Stimulated activated CD4-positive, alpha-beta T cell treated with anti-CD3 and anti-CD28 coated beads, Interleukin-12 subunit alpha, Interleukin-12 subunit beta, amount 100 ng/mL, for 24 hours (primary cell): ENCODE measurements around the gene ADTRP.

Experiments
- DNase-seq, 2 experiments: peaks; one replicate each; pipeline ENCODE4 v3.0.0-alpha.2; 2020; ENCODE audit warnings: low read depth in 2 of 2

The ADTRP gene

DNA sequence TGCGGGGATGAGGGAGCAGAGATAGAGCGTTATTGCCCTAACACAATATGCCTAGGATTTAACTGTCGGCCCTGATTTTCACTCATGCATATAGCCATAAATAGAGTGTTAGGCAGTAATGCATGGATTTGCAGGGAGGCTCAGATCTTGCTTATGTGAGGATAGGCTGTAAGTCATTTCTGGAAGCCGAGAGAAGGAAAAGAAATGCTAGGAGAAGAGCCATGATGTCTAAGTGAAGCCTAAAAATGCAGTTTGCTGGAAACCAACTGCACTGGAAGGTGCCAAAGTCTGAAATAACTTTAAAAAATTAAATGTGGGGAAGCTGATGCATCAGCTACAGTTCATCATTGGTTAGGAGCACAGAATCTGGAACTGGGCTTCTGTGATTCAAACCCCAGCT is 54.3 kb downstream of the ADTRP start:
- DNase-seq: no peak

DNA sequence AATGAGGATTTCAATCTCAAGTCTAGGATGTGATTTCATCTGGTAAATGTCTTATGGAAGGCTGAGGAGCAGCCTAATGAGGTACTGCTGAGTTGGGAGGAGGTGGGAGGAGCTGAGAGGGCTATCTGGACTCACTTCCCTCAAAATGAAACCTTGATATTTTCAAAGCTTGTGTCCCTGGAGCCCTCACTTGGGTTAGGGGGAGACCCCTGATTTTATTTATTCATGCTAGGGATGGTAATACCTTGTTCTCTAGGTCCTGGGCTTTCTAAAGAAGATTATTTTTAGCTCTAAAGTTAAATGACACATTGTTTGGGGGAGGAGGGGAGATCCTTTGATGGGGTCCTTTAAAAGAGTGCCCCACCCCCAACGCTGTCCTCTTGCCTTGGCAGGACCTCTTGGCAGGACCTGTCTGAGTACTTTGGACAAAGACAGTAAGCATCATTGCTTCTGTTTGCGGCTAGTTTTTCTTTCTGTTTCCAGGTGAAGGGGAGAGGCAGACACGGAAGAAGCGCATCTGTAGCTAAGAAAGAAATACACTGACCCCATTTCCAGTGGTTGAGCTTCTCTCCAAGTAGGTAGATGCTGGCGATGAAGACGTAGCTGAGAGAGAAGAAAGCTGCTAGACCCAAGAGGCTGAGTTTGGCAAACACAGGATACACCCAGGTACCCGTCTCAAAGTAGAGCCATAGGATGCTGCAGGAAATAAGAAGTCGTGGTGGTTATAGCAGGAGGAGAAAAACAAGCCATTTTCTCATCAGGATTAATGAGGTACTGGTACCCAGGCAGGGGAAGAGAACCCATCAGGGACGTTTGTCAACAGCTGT is 55.6 kb downstream of the ADTRP start:
- no peak for DNase-seq

DNA sequence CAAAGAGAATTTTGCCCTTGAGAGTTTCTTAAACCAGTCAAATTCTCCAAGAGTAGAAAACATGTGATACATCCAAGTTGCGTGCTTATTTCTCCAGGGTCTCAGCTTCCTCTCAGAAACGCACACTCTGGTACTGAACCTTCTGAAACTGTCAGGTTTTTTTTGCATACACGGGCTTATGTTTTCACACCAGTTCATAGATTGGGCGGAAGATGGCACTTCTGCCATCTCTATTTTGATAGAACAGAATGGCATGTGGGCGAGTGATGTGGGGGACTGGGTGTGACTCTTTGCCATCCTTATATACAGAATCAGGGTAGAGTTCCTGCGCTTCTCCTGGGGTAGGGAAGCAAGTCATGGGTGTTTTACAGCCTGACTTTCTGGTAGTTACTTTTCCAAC is 56.4 kb downstream of the ADTRP start:
- no peak for DNase-seq

DNA sequence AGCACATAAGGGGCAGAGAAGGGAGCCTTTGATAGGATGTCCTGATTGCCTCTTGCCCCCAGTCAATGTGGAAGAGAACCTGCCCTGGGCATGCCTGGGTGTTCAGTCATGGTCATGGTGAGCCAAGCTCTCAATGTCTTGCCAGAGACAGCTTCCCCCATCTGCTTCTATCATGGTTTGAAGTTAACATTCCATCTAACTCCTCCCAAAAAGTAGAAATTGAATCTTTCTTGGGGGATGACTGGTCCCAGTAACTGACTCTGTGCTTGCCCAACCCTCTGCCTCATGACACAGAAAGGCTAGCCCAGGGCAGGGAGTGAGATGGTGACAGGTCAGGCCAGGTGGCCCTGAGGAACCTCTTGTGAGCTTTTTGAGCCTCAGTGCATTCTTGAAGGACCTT is 60.1 kb downstream of the ADTRP start:
- no peak for DNase-seq

DNA sequence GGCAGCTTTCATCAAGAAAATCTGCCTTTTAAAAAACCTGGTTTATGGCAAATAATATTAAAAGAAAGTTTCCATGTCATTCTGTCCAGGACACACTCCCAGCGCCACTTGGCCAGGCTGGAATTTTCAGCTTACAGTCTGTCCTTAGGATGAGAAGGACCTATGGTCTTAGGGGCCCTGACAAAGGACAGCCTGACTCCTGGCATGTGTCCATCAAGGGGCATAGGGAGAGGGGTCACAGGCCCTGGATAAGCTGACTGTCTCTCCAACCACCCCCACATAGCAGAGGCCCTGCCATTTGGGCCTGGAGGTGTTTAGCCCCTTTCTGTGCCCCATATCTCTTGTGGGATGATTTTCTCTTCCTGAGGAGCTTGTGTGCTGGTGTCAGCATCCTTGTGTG is 60.6 kb downstream of the ADTRP start:
- no peak for DNase-seq

DNA sequence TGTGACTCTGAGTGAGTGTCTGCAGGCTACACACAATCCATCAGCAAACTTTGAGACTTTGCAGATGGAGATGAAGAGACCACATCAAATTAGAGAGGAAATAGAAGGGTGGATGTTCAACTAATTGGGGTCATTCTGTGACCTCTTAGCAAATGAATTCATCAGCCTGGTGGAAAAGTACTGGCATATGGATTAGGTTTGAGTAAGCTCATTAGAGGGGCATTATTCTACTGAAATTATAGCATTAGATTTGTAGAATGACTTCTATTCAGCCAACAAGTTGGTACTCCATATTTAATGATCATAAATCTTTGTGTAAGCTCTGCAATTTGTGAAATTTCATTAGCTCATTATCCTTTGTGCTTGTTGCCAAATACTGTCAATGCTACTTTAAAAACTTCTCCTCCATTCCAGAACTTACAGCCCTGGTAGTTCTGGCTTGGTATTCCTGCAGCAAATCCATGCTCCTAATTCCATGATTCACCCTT is 63.8 kb downstream of the ADTRP start:
- no peak for DNase-seq

DNA sequence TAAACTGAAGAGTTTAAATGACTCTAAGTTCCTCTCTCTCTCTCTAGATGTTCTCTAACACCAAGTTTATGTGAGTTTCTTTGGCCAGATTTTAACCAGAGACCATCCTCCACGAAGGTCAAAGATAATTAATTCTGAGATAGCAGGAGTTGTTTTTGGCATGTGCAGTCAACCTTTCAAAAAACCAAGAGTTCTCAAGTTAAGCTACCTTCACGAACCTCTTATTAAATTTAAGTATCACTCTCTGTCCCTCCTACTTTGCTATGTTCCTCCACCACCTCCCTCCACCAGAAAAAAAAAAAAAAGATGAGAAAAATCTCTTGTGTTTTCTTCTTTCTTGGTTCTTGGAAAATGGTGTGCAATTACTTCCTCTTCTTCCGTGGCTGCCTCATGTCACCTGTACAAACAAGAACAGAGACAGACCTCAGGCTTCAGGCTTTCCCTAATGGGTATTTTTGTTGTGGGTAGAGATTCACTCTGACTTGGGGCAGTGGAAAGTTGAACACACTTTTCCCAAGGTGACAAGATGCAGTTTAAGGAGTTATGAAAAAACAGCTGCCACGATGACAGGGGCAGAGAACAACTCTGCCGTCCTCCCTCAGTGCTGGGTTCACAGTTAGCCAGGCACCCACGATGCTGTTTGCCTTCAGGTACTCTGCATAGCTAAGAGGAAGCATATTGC is 64.3 kb downstream of the ADTRP start:
- no peak for DNase-seq

DNA sequence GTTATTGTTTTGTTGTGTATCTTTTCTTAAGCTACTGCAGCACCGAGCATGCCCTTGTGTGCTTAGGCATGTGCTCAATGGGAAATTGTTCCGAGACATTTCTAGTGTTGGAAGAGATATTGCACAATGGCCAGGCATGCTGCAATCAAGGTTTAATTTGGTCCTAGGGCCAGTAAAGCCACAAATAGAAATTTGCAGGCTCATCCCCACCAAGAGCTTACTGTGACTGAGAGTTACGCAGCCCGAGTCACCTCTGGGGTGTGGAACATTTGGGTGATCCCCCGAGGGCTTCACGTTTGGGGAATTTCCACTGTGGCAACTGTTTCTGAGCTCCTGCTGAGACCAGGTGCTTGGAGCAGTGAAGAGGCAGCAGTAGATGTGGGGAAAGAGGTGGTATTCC is 65.8 kb downstream of the ADTRP start:
- DNase-seq: peak in 1 of 2 experiments; percentile 43

DNA sequence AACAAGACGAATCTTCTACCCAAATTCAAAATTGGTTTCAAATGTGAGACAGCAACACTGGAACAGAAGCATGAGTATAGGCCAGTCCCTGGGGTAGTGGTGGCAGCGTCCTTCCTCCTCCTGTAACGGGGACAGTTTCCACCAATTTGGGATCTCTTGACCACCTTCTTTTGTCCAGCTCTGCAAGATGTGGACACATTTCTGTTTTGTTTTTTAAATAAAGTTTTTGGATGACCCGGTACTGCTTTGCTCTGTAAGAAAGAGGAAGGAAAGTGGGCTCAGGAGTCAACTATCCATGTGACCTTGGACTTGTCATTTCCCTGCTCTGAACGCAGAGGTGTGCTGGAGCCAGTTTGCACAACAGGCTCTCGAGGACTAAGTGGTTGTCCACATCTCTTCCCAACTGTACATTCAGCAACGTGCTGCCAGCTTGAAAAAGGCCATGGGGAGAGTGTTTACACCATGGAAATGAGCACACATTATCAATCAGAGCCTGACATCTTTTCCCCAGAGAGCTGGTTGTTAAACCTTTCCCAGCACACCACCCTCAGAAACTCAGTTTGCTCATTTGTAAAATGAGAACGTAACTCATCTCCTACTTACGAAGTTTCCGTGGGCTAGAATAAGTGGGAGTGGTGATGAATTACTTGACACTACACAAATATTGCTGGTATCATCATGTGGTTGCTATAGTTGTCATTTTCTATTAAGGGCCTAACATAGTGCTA is 66.5 kb downstream of the ADTRP start:
- DNase-seq: no peak

DNA sequence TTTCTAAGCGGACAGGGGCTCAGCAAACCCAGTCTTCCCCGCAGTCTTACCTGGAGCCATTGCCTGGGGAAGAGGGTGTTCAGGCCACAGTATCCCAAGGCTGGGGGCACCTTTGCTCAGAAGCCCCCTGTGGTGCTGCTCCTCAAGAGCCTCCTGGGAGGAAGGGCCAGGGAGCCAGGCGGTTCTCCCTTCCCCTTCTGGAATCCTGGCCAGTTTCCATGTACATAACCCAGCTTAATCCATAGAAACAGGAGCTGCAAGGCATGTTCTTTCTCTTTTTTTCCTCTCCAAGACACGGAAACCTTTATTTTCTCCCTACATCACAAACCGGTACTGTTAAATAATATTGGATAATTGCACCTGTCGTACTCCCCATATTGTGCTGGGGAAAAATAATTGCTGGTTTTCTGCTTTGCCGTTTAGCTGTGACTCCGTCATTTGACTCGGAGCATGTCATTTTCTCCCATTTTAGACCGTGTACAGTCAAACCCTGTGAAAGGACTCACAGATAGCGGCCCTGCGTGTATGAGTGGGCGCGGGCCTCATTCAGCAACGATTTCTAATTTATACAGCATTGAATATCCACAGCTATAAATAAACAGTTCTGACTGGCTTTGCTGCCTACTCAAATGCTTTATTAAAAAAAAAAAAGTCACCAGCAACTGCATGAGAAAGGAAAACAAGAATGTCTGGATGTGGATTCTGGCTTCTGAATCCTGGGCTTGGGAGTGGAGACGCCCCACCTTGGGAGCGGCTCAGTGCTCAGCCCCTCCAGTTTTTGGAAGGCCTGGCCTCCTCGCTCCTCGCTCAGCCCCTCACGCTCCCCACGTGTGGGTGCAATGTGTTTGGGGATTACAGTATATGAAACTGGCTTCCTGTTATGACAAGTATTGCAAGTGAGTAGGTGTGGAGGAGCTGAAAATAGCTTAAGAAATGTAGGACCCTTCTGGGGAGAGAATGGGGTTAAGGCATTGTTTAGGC is 67.3 kb downstream of the ADTRP start:
- peak; percentile 68 to 74 for DNase-seq

DNA sequence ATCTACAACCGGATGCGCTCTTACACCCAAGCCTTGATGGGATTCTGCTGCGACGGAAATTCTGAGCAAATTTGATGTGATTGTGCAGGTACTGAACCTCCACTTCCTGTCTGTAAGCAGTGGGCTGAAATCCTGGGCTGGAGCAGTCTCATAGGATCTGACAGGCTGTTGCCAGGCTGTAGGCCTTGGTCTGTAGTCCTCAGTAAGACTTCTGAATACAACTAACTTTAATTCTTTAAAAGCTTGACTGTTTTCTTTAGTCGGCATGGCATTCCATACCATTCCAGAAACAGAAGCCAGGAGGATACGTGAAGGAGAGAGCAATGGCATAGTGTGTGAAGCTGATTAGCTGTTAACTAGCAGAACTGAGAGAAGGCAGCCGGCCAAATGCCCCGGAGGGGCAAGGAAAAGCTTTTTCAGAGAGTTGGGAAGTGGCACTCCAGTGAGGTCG is 68.3 kb downstream of the ADTRP start:
- peak in 1 of 2 experiments; percentile 51 for DNase-seq

DNA sequence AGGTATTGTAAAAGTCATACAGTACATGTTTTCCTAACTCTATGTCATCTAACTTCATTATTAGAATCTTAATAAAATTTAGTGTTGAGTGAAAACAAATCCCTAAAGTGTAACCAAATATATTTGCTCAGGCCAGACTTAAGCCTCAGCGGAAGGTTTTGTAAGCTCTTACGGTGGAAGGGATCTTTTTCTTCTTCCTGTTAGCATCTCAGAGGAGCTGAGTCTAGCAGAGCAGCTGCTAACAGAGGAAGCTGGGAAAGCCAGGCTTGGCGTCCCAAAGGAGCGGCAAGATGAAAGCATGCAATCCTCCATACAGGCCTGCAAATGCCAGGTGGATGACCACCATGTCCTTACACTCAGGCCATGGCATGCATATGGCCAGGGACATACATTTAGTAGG is 72.4 kb downstream of the ADTRP start:
- DNase-seq: no peak

DNA sequence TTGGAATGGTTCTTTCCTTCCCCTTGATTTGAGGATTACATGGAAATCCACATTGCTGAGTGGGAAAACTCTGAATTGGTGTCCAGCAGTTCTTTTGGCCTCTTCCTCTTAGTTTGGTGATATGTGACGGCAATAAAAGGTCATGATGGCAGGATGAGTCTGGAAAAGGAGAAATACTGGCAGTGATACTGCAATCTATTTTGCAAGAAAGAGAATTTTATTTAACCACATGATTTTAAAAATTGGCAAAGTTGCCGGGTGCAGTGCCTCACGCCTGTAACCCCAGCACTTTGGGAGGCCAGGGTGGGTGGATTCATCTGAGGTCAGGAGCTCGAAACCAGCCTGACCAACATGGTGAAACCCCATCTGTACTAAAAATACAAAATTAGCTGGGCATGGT is 73.1 kb downstream of the ADTRP start:
- no peak for DNase-seq

DNA sequence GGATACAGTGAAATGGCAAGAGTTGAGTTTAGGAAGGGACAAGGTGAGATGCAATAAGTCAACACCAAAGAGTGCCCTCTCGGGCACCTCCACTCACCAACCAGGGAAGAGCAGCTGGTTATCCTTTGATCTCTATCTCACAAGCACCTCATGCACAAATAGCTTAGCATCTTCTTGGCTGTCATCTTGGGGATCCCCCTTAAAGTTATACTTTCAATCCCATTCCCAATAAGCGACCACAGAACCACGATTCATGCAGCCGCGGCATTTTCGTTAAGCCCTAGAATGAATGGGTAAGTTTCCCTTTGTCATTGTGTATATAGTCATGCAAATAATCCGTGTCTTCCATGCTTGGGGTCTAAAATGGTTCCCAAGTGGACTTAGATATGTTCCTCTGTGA is 73.5 kb downstream of the ADTRP start:
- peak in 1 of 2 experiments; percentile 27 for DNase-seq

DNA sequence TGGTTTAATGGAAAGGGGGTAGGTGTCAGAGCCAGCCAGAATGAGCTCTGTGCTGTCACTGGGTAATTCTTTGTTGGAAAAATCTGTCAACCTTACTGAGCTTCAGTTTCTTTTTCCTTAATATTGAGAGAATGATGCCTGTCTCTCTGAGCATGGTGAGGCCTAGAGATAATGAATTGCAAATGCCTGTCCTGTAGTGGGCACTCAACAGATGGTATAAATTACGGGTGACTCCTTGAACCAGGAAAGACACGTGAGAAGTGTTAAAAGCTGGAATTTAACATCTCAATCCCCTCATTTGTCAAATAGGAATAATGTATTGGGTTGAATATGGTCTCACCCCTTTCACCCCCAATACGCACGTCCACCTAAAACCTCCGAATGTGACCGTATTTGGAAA is 74.9 kb downstream of the ADTRP start:
- no peak for DNase-seq

DNA sequence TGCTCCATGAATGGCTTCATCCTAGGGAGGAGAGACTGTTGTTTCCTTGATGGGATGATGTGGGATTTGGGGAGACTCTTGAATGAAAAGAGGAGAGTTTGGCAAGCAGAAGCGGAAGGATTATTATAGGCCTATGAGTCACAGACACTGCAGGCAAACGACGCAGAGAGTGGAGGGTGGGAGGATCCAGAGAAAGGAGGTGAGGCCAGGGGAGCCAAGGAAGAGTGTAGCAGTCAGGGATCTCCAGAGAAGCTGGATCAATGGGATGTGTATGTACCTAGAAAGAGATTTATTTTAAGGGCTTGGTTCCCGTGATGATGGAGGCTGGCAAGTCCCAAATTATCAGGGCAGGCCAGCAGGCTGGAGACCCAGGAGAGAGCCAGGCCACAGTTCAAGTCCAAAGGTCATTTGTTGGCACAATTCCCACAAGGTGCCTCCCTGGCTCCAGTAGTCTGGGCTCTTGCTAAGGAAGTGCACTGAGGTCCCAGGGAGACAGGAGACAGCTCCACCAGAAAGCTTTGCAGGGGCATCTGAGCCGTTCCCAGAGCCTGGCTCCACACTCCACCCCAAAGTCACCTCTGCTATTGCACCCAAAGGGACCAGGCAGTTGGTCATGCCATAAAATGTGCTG is 76.0 kb downstream of the ADTRP start:
- DNase-seq: no peak

DNA sequence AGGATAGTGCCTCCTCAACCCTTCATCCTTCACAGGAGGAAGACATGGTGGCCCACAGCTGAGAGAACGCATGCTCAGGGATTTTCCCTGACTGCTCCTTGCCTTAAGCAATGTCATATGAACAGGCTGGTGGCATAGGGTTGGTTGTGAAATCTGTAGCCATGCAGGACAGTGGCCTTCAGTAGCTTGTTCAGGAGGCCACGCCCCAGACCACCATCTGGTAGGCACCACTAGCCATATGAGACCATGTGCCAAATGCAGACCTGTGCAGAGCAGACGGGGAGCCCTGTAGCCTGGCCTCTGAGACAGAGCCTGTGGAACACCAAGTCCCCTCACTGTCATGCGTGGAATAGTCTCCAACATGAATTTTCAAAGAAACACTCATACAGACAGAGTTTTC is 76.5 kb downstream of the ADTRP start:
- DNase-seq: no peak

DNA sequence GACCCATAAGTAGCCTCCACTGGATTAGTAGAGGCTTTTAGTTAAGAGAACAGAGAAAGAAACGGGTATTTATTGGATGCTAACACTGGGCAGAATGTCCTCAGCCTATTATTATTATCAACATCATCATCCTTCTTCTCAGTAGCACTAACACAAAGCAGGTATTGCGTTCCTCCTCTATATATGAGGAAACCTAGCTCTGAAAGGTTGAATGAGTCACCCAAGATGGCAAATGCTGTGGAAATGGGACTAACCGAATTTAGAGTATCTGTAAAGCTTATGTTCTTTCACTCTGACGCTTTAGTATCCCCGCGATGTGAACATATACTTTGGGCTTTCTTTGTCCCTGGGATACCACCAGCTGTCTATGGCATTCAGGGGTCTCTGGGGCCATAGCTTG is 77.0 kb downstream of the ADTRP start:
- no peak for DNase-seq

DNA sequence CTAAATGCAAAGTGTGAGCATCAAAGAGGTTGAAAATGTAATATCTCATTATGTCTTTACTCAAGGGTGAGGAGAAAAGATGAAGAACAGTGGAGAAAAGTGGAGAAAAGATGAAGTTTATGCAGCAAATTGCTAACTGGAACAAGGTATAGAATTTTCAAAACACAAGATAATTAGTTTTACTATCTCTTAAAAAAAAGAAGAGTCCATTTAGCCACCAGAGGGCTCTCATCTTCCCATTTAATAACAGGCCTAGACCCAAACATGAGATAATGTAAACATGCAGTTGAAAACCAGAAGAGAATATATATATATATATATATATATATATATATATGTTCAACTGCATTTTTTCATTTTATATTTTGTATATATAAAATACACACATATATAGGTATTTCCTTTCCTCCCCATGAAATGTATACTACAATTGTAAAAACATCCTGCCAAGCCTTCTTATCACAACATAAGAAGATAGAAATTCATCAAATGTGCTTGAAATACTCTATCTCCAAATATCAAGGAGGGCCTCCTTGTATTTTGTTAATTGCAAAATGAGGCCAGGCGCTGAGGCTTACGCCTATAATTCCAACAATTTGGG is 78.4 kb downstream of the ADTRP start:
- DNase-seq: no peak

DNA sequence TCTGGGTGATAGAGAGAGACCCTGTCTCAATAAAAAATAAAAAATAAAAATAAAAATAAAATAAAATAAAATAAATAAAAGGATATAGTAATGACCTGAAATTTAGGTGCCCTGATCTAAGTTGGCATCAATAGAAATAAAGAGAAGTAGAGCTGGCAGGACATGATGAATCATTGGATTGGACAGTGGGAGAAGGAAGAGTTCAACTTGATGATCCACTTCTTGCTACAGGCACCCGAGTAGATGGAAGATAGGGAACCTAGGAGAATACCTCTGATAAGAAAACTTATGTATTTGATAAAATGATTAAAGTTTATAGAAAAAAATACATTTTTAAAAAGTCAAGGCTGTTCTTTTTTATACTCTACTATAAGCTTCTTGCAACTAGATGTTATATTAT is 79.0 kb downstream of the ADTRP start:
- no peak for DNase-seq
